Cardiac fibroblast (primary cell): ENCODE measurements around the gene RIPOR2.

Source experiments
- DNase-seq, 2 donors: peaks; one replicate each; pipeline versions ENCODE4 v3.0.0 to v3.0.0-alpha.2; 2010; ENCODE audit warnings: low read depth in 2 of 2
- H3K4me3 ChIP-seq, 2 donors: replicated peaks in 1 of 2; 1 replicate in 1 of 2; 2 replicates in 1 of 2; pipeline ENCODE4 v1.5.1; 2011; ENCODE audit warnings: low read depth in 2 of 2, low read length in 2 of 2, mild to moderate bottlenecking in 2 of 2, moderate library complexity in 1 of 2
- CTCF ChIP-seq: IDR thresholded peaks from one replicate; pipeline ENCODE4 v1.5.1; 2011; ENCODE audit warnings: low read depth, mild to moderate bottlenecking, low read length, inconsistent platforms

The RIPOR2 gene

GRCh38 chr6:24979176-24979575, 43.4 kb upstream of the RIPOR2 start:
- H3K4me3 ChIP-seq = no peak overlapping the region
- no peak for DNase-seq
- TF ChIP-seq CTCF = no peak

- DNase-seq = peak in 1 of 2 donors; percentile 31
Observed at GRCh38 chr6:24974182-24975171, 38.7 kb upstream of the RIPOR2 start.

GRCh38 chr6:24972311-24972958, 36.7 kb upstream of the RIPOR2 start:
- DNase-seq = no peak
- TF ChIP-seq CTCF = no peak
- H3K4me3 ChIP-seq = no peak overlapping the region

More at GRCh38 chr6:24974182-24975171, 38.7 kb upstream of the RIPOR2 start:
- H3K4me3 ChIP-seq = no peak overlapping the region
- no peak for TF ChIP-seq CTCF

- DNase-seq = no peak
- H3K4me3 ChIP-seq = no peak overlapping the region
- TF ChIP-seq CTCF = no peak
Observed at GRCh38 chr6:24971067-24971466, 35.3 kb upstream of the RIPOR2 start.

GRCh38 chr6:24969343-24969860, 33.6 kb upstream of the RIPOR2 start:
- no peak for DNase-seq
- H3K4me3 ChIP-seq = no peak overlapping the region
- no peak for TF ChIP-seq CTCF

- no peak for TF ChIP-seq CTCF
- no peak for DNase-seq
- H3K4me3 ChIP-seq = no peak overlapping the region
Observed at GRCh38 chr6:24968783-24969182, 33.0 kb upstream of the RIPOR2 start.
